Right ventricle myocardium superior (tissue), 1 donor: Measurements from ENCODE around the gene TSPAN16. TPM values are rescaled to one million over a fixed set of nuclear protein-coding genes. Genes with fewer than 3 reads are reported as not detected.
A peak's percentile ranks its signal among the peaks of the same experiment; 100 is the strongest.
"Not testable (repeated sequence)": the region's sequence is repeated elsewhere in the genome, so short reads cannot be mapped to it uniquely, and the experiment has no call there.

Experiments used
- ATAC-seq: fragments of 200-7000 bp; cut with Tn5 transposase; one replicate; pipeline ENCODE4 v1.9.1; 2020; ENCODE audit warnings: mild to moderate bottlenecking; ENCODE audit not compliant: poor library complexity
- DNase-seq: peaks from one replicate; pipeline ENCODE4 v3.0.0-alpha.2; 2020
- intact Hi-C: fragments of 100-400 bp; cut with DNase I; formaldehyde crosslinking; loops from one replicate; pipeline ENCODE4 v1.11.2; 2022
- total RNA-seq: library from RNA; stranded (reverse); fragmentation: NEBNext Ultra II Directional; extraction: Animal tissue kit (Norgen Biotek cat#: 25700); gene quantifications from one replicate; pipeline ENCODE4 v1.2.1, GENCODE V29; 2021
- donor health status: DM: no; HTN: yes; CAD: no; lungs with severe emphysema.

The TSPAN16 gene
- total RNA-seq, 1 donor from 2014 or later: not detected

DNA sequence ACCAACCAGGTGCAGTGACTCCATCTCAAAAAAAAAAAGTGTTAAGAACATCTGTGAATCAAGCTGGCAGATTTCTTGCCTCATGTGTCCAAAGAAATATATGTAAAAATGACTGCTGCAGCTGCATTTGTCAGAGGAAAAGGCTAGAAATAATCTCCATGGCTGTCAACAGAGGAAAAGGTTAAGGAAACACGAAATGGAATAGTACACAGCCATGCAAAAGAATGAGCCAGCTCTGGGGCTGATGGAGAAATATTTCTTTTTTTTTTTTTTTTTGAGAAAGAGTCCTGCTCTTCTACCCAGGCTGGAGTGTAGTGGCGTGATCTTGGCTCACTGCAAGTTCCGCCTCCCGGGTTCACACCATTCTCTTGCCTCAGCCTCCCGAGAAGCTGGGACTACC, 36.9 kb downstream of the TSPAN16 start:
- intact Hi-C loops: no loop called here
- DNase-seq (no peak), ATAC-seq (no peak)

DNA sequence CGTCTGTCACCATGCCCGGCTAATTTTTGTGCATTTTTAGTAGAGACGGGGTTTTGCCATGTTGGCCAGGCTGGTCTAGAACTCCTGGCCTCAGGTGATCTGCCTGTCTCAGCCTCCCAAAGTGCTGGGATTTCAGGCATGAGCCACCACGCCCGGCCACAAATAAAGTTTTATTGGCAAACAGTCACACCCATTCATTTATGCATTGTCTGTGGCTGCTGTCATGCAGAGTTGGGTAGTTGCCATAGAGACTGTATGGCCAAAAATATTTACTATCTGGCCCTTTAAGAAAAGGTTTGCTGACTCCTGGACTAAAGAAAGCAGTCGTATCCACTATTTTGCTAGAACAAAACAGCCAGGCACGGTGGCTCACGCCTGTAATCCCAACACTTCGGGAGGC, 37.9 kb downstream of the TSPAN16 start:
- DNase-seq, intact Hi-C loops, ATAC-seq: not testable (repeated sequence)

DNA sequence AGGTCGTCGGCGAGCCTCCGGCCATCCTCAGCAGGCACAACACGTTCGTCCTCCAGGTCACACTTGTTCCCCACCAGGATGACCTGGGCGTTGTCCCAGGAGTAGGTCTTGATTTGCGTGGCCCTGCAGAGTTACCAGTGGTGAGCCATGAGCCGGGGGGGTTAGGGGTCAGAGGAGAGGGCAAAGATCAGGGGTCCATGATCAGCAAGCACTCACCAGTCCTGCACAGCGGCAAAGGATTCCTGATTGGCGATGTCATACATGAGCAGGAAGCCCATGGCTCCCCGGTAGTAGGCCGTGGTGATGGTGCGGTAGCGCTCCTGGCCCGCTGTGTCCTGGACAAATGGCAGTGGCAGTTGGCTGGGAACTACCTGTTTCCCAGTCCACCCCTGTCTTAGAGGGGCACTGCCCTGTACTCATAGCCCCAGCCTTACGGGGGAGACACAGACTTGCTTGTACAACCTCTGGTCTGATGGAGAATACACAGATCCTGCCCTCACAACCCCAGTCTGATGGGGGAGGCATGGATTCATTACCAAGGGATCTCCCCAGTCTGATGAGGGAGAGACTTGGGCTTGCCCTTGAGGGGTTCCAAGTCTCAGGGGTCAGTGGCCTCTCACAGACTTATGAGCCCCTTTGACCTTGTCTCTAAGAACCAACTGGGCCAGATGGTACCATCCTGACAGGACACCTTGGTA, 39.6 kb downstream of the TSPAN16 start:
- DNase-seq: no peak
- intact Hi-C loops: no loop called here
- ATAC-seq: no peak

DNA sequence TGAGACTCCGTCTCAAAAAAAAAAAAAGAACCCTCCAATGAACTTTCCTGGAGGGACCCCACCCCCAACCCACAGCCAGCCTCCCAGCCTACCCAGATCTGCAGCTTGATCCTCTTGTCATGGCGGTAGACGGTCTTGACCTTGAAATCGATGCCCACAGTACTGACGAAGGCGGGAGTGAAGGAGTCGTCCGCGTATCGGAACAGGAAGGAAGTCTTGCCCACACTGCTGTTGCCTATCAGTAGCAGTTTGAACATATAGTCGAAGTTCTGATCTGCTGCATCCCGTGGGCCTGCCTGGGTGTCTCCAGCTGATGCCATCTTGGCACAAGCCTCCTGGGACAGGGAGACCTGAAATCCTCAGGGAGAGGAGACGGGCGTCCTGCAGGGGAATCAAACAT, 41.1 kb downstream of the TSPAN16 start:
- intact Hi-C loops: no loop called here

DNA sequence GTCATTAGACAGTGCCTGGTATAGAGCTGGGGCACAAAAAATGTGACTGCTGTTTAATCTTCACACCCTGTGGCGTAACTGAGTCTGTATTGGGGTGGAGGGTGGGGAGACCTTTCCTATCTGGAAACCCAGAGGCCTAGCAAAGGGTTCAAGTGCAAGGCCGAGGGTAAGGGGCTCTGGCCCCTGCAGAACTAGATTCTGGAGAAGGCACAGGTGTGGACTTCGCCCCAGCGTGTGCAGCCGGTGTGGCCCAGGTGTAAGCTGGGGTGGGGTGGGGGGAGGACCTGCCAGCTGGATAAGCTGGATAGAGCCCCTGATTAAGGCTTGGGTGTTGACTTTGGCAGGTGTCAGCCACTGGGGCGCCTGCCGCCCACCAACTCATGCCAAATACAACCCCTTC, 42.2 kb downstream of the TSPAN16 start:
- no peak for DNase-seq
- intact Hi-C loops: no loop called here
- ATAC-seq: no peak

More for the DNA sequence above, 41.1 kb downstream of the TSPAN16 start:
- DNase-seq (no peak), ATAC-seq (no peak)

DNA sequence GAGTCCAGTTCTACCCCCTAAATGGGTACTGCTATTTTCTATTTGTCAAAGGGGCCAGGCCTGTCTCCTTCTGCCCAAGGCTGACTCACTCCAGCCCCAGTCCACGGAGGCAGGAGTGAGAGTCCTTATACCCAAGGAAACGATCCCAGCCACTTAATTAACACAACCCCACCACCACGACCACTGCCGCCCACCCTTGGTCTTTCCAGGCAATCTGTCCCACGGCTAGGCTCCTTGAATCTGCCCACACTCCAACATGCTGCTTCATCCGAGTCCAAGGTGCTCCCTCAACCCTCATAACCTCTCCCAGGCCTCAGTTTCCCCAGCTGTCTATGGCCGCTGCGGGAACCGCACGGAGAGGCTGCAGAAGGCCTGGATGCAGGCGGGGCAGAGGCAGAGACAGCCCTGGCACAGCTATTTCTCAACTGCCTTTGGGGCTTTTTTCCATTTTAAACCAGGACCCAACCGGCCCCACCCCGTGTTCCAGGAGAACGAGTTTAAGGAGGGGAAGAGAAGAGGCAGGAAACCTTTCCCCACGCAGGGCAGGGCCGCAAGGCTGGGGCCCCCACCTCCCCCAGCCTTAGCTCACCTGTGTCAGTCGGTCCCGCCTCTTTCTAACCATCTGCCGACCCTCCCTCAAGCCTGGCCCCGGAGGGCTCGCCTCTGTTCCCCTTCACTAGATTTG, 42.8 kb downstream of the TSPAN16 start:
- DNase-seq: no peak
- peak; percentile 21 for ATAC-seq
- intact Hi-C loops: no loop called here

DNA sequence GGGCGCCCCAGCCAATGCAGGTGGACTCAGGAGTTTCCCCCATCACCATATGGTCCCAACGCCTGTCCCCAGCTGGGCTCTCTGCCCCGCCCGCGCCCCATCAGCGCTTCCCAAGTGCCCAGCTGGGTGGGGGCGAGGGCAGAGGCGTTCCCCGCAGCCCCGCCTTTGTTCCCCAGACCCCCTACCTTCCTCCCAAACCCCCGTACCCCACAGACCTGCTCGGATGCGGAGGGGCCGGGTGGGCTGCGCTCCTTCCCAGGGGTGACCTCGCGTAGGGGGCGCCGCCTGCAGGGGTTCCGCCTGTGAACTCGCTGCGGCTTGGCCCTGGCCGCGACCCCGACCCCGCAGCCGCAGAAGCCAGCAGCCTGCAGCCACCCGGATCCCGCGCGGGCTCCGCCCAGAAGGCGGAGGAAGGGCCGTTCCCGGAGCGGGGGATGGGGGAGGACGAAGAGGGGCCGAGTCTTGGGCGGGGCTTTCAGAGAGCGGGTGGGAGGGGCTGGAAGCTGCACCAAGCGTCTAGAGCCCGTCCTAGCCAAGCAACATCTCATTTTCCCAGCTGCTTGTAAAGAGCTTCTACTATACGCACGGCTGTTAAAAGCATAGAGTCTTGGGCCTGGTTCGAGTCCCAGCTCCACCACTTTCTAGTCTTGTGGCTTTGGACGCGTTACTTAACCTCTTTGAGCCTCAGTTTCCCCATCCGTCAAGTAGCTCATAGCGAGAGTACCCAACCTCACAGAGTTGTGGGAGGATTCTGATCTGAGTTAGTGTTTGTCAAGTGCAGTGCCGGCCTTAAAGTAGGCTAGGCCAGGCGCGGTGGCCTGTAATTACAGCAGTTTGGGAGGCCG, 43.5 kb downstream of the TSPAN16 start, which contains the start of gene RAB3D:
Gene RAB3D, minus strand, starts transcription at position 404 of the 845 bp plus-strand sequence. CDS start 2,258 bp downstream, outside the sequence.
- peak; percentile 96 for DNase-seq
- intact Hi-C loops: no loop called here

DNA sequence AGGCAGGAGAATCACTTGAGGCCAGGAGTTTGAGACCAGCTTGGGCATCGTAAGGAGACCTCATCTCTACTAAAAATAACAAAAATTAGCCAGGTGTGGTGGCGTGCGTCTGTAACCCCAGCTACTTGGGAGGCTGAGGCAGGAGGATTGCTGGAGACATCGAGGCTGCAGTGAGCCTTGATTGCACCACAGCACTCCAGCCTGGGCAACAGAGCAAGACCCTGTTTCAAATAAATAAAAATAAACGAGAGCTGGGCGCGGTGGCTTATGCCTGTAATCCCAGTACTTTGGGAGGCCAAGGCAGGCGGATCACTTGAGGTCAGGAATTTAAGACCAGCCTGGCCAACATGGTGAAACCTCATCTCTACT, 44.1 kb downstream of the TSPAN16 start:
- ATAC-seq, intact Hi-C loops, DNase-seq: not testable (repeated sequence)

More for the DNA sequence above, 43.5 kb downstream of the TSPAN16 start, which contains the start of gene RAB3D:
- ATAC-seq: peak; percentile 97

DNA sequence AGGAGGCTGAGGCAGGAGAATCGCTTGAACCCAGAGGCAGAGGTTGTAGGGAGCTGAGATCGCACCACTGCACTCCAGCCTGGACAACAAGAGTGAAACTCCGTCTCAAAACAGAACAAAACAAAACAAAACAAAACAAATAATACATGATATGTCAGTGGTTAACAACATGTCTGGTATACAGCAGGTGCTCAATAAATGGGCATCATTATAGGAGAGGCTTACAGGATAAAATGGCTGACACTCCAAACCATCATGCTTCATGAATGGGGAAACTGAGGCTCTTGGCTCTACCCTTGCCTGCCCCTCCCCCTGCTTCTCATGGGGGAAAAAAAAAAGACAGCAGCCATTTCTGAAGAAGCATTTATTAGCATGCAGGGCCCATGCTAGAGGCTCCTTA, 46.5 kb downstream of the TSPAN16 start:
- no peak for ATAC-seq
- intact Hi-C loops: no loop called here
- DNase-seq: no peak

DNA sequence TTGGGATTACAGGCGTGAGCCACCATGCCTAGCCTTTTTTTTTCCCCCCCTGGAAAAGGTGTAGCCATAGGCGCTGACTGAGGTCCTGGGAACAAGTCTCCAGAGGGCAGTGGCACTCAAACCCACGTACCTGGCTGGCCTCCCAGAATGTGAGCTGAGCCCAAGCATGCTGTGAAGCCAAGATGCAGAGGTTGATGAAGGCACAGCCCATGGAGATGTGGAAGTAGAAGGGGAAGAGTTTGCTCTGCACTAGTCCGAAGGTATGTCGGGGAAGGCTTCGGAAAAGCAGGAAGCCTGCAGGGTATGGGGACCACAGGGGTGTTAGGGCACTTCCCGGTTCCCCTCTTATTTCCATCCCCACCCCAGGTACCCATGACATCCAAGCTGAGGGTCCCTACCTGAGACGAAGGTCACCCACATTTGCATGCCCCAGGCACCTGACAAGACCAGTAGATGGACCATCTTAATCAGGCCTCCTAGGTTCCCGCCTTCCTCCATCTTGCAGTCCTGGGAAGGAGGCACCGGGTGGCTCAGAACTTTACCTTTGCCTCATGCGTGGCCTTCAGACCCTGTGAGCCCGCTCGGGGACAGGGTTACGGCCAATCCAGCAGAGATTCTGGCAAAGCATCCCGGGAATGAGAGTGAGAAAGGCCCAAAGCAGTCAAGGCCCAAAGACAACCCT, 49.3 kb downstream of the TSPAN16 start:
- intact Hi-C loops: no loop called here
- DNase-seq: no peak
- no peak for ATAC-seq

DNA sequence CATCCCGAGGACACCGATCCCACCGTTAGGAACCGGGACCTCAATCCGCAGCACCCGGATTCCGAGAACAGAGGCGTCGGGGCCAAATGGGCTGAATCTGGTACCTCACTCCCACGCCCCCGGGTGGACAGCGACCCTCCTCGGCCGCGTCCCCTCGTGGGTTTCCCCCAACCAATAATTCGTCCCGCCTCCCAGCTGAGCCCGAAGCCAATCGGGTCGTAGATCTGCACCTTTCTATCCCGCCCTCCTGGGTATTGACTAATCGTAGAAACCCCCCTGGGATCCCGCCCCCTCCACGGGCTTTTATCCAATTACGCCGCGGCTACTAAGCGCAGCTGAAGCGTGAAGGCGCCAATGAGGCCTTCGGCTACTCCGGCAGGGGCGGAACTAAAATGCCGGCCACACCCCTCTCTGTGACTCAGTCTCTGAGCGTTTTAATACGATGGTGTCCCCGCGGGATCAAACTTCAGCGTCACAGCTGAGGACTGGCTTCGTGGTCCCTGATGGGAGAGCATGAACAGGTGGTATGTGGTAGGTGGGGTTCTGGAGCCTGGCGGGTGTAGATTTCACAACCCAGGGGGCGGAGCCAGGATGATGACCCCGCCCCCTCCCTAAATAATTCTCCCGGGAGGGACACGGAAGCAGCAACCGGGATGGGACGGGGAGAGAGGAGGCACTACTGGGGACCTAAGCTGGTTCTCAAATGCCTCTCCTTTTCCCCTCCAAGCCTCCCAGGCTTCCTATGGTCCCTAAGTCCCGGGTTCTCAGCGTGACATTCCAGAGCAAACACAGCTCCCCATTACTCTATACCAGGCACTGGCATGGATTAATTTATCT, 50.4 kb downstream of the TSPAN16 start, which contains the start of the genes CCDC159 and TMEM205:
Gene CCDC159, plus strand, starts transcription at position 416 of the 837 bp plus-strand sequence. Its CDS starts 88 bp downstream, at position 504.
Gene TMEM205, minus strand, starts transcription at position 165 of the 837 bp plus-strand sequence. CDS start 649 bp downstream, outside the sequence.
- DNase-seq: peak; percentile 98
- intact Hi-C loops: no loop called here
- ATAC-seq: peak; percentile 96

DNA sequence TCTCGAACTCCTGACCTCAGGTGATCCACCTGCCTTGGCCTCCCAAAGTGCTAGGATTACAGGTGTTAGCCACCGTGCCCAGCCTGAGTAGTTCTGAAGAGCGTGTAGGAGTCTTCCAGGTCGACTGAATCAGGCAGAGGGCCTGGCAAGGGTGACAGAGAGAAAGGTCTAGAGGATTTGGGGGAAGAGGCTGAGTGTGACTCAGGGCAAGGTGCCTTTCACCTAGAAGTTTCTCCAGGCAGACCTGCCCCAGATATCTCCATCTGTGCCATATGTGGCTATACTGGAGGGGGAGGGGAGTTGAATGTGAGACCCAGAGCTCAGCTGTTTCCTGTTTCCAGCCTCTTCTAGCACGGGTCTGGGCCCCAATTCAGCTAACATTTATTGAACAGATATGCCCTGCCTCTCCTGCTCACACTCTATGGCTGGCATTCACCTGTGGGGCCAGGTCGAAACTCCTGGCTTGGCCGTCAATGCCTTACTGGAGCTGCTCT, 51.6 kb downstream of the TSPAN16 start:
- ATAC-seq: no peak
- DNase-seq: no peak
- intact Hi-C loops: no loop called here

DNA sequence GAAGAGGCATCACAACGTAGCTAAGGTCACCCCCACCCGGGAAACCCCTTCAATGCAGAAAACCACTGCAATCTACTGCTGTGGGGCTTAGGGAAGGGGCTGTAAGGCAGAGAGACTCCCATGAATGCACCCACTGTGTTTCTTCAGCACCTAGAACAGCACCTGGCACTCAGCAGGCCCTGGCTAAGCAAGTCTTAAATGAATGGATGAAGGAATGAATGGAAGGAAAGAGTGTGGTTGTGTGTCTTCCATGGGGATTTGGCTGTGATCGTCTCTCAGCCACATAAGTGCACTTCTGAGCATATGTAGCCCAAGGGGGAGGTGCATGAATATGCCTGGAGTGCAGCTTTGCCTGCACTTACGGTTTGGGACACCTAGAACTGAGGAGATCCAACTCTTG, 53.2 kb downstream of the TSPAN16 start:
- intact Hi-C loops: no loop called here
- no peak for ATAC-seq
- DNase-seq: no peak

DNA sequence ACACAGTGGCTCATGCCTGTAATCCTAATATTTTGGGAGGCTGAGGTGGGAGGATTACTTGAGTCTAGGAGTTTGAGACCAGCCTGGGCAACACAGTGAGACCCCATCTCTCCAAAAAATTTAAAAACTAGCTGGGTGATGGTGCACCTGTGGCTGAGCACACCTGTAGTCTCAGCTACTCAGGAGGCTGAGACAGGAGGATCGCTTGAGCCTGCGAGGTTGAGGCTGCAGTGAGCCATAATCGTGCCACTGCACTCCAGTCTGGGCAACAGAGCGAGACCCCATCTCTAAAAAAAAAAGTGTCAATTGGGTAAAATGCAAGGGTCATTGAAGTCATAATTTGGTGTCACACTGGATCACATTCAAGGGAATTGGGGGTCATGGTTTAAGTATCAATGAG, 58.1 kb downstream of the TSPAN16 start:
- ATAC-seq, DNase-seq, intact Hi-C loops: not testable (repeated sequence)

DNA sequence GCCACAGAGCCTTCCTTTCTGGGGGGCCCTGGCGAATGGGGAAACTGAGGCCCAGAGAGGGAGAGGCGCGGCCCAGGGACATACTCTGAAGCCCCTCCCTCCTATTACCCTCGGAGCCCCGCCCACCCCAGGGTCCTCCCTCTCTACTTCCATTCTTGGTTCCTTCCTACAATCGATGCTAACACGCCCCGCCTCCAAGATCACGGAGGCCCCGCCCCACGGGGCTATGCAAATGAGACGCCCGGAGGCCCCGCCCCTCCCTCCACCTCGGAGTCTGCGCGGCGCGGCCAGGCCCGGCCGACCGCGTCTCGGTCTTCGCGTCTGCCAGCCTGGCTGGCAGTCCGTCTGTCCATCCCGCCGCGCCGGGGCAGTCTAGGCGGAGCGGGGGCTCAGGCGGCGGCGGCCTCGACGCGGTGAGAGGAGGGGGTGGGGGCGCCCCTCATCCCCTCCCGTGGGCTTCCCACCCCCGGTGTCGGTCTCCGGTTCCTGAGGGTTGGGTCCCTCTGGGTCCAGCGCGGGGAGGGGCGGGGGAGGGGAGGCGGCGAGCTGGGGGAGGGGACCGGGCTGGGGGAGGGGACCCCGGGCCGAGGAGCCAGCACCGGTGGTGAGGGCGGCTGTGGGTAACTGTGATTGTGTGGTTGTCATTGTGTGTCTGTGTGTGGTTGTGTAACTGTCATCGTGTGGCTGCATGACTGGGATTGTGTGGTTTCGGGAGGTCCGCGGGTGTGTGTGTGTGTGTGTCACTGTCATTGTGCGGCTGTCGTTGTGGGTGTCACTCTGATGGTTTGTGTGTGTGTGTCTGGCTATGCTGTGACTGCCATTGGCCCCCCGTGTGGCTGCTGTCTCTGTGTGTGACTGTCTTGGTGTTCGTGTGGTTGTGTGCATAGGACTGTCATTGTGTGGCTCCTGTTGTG, 59.5 kb downstream of the TSPAN16 start, which contains the start of gene PLPPR2:
Gene PLPPR2, plus strand, starts transcription at position 273 of the 914 bp plus-strand sequence. CDS start 2,242 bp downstream, outside the sequence.
- DNase-seq (peak; percentile 98), ATAC-seq (peak; percentile 98)
- intact Hi-C loops: no loop called here

DNA sequence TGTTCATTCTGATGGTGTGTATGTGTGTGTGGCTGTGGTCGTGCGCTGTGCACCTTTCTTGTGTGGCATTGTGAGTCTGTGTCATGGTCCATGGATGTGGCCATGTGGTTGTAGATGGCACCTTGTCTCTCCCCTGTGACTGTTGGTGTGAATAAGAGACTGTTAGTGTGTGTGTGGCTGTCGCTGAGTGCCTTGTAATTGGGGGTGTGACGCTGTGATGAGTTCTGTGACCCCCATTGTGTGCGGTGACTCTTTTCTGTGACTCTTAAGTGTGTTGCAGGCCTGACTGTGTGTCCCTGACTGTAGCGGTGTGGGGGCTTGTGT, 60.1 kb downstream of the TSPAN16 start:
- intact Hi-C loops: no loop called here

More for the DNA sequence above, 60.1 kb downstream of the TSPAN16 start:
- ATAC-seq (no peak), DNase-seq (no peak)
